PC-9 (cell line): ENCODE measurements around the gene PDZD4. TPM values are rescaled to one million over a fixed set of nuclear protein-coding genes. Genes with fewer than 3 reads are reported as not detected.

Experiments used
- BruUV-seq: library from RNA; stranded (reverse); fragments of 400-500 nt; replicated peaks from 2 replicates; lab custom pipeline; 2021; lab: Mats Ljungman, UMichigan
- CTCF ChIA-PET: fragments of 300-600 bp; sonication (Branson Sonifier 250); formaldehyde crosslinking; loops from one replicate; lab custom pipeline; 2022; ENCODE audit warnings: antibody characterized with exemption; lab: Charles Lee
- POLR2A ChIA-PET: fragments of 300-600 bp; sonication (Branson Sonifier 250); formaldehyde crosslinking; loops from one replicate; lab custom pipeline; 2022; ENCODE audit warnings: antibody characterized with exemption; ENCODE audit not compliant: unreplicated experiment; lab: Charles Lee
- DNase-seq, 2 experiments: peaks; one replicate each; pipeline versions ENCODE4 v3.0.0 to v3.0.0-alpha.2; 2015 to 2022; ENCODE audit warnings: mixed read lengths in 1 of 2
- H2AFZ ChIP-seq: fragments of 200-600 bp; sonication (generic); 2 replicates; pipeline ENCODE4 v1.8.1; 2017; ENCODE audit warnings: antibody characterized with exemption
- H3F3A ChIP-seq: fragments of 200-600 bp; sonication (generic); 2 replicates; pipeline ENCODE4 v1.8.1; 2017; ENCODE audit warnings: antibody characterized with exemption, mild to moderate bottlenecking, low read depth; ENCODE audit not compliant: insufficient read depth
- H3K27ac ChIP-seq: fragments of 200-600 bp; sonication (generic); 2 replicates; pipeline ENCODE4 v1.6.1; 2016; ENCODE audit warnings: mixed run types
- H3K27me3 ChIP-seq: fragments of 200-600 bp; sonication (generic); 2 replicates; pipeline ENCODE4 v1.6.1; 2016; ENCODE audit warnings: low read depth, mixed run types; ENCODE audit not compliant: insufficient read depth
- H3K36me3 ChIP-seq: fragments of 200-600 bp; sonication (generic); 2 replicates; pipeline ENCODE4 v1.6.1; 2016; ENCODE audit warnings: low read depth, mixed run types
- H3K4me1 ChIP-seq: fragments of 200-600 bp; sonication (generic); replicated peaks from 2 replicates; pipeline ENCODE4 v1.6.1; 2016; ENCODE audit warnings: mixed run types; ENCODE audit not compliant: insufficient read depth
- H3K4me2 ChIP-seq: fragments of 200-600 bp; sonication (generic); 2 replicates; pipeline ENCODE4 v1.6.1; 2017; ENCODE audit warnings: mixed run types
- H3K4me3 ChIP-seq: fragments of 200-600 bp; sonication (generic); 2 replicates; pipeline ENCODE4 v1.6.1; 2016; ENCODE audit warnings: mixed run types
- H3K79me2 ChIP-seq: fragments of 200-600 bp; sonication (generic); 2 replicates; pipeline ENCODE4 v1.6.1; 2017; ENCODE audit warnings: low read depth, mixed run types
- H3K9me2 ChIP-seq: fragments of 200-600 bp; sonication (generic); 2 replicates; pipeline ENCODE4 v1.8.1; 2017; ENCODE audit warnings: mild to moderate bottlenecking; ENCODE audit not compliant: insufficient read depth
- H3K9me3 ChIP-seq: fragments of 200-600 bp; sonication (generic); 2 replicates; pipeline ENCODE4 v1.8.1; 2016; ENCODE audit warnings: low read depth; ENCODE audit not compliant: insufficient read depth
- H4K20me1 ChIP-seq: fragments of 200-600 bp; sonication (generic); 2 replicates; pipeline ENCODE4 v1.8.1; 2017; ENCODE audit not compliant: insufficient read depth
- EZH2 ChIP-seq: fragments of 200-600 bp; sonication (generic); IDR thresholded peaks from 2 replicates; pipeline ENCODE4 v1.8.0; 2017; ENCODE audit warnings: antibody characterized with exemption, low read depth
- intact Hi-C: fragments of 100-400 bp; cut with micrococcal nuclease; formaldehyde crosslinking; loops from one replicate; pipeline ENCODE4 v1.10.0; 2022; ENCODE audit not compliant: unreplicated experiment
- total RNA-seq: library from RNA; stranded (reverse); gene quantifications from 2 replicates; pipeline ENCODE4 v1.2.3, GENCODE V29; 2021
- TF ChIP-seq, protein P1 (sequence below): fragments of 200-600 bp; sonication (generic); conservative IDR thresholded peaks from 2 replicates; pipeline ENCODE4 v1.6.1; 2017; ENCODE audit warnings: mixed run types, antibody characterized with exemption, mild to moderate bottlenecking, moderate library complexity

Gene PDZD4
- total RNA-seq, 1 experiment from 2014 or later, result 0.17 TPM

GRCh38 chrX:153761863-153762262 lies 68.5 kb downstream of the PDZD4 start:
- Histone ChIP-seq H3K79me2 (no peaks in the 10 kb centered on the region), H3K4me2 (no peak overlapping the region), H3K9me3 (no peaks in the 10 kb centered on the region), H2AFZ (no peak overlapping the region), H3K27me3 (no peaks in the 10 kb centered on the region), H3K4me3 (no peak overlapping the region), H3K36me3 (no peaks in the 10 kb centered on the region), H4K20me1 (no peaks in the 10 kb centered on the region), H3K27ac (no peak overlapping the region), H3K4me1 (peaks cover 7% of the 10 kb centered on the region; the same call in 1 of the 2 replicates), H3F3A (no peaks in the 10 kb centered on the region), H3K9me2 (no peaks in the 10 kb centered on the region)
- no TSS peak for BruUV-seq
- intact Hi-C loops, result no loop called here
- ChIA-PET POLR2A (no interaction called here), CTCF (no interaction called here)
- TF ChIP-seq, protein P1, sequence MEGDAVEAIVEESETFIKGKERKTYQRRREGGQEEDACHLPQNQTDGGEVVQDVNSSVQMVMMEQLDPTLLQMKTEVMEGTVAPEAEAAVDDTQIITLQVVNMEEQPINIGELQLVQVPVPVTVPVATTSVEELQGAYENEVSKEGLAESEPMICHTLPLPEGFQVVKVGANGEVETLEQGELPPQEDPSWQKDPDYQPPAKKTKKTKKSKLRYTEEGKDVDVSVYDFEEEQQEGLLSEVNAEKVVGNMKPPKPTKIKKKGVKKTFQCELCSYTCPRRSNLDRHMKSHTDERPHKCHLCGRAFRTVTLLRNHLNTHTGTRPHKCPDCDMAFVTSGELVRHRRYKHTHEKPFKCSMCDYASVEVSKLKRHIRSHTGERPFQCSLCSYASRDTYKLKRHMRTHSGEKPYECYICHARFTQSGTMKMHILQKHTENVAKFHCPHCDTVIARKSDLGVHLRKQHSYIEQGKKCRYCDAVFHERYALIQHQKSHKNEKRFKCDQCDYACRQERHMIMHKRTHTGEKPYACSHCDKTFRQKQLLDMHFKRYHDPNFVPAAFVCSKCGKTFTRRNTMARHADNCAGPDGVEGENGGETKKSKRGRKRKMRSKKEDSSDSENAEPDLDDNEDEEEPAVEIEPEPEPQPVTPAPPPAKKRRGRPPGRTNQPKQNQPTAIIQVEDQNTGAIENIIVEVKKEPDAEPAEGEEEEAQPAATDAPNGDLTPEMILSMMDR, result no peak
- no peak for TF ChIP-seq EZH2
- DNase-seq, result no peak

DNA sequence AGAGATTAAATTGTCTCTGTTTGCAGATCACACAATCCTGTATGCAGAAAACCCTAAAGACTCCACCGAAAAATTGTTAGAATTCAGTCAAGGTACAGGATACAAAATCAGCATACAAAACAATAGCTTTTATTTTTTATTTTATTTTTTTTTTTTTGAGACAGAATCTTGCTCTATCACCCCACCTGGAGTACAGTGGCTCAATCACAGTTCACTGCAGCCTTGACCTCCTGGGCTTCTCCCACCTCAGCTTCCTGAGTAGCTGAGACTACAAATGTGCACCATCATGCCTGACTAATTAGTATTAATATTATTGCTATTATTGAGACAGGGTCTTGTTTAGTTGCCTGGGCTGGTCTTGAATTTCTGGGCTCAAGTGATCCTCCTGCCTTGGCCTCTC lies 75.2 kb downstream of the PDZD4 start:
- no peaks in the 10 kb centered on the region for H4K20me1 ChIP-seq
- H3K4me2 ChIP-seq, result no peak overlapping the region
- no peak overlapping the region for H2AFZ ChIP-seq
- H3K27ac ChIP-seq, result no peak overlapping the region
- H3K9me3 ChIP-seq, result no peaks in the 10 kb centered on the region
- H3K9me2 ChIP-seq, result no peaks in the 10 kb centered on the region
- H3K79me2 ChIP-seq, result no peaks in the 10 kb centered on the region
- no peaks in the 10 kb centered on the region for H3K27me3 ChIP-seq
- ChIA-PET POLR2A (interaction anchor here (0.6 to 0.7 kb wide), 2 partner anchors 421 to 788 kb away, joined by 3 read pairs; partner anchors contain the start of gene ZNF275), CTCF (interaction anchor here (0.6 kb wide), 2 partner anchors 70 to 736 kb away, joined by 3 to 4 read pairs; no protein-coding TSS in a partner anchor)
- BruUV-seq, result no TSS peak
- H3K36me3 ChIP-seq, result no peaks in the 10 kb centered on the region
- no peaks in the 10 kb centered on the region for H3K4me1 ChIP-seq
- H3F3A ChIP-seq, result no peaks in the 10 kb centered on the region
- no peak for TF ChIP-seq EZH2
- TF ChIP-seq, protein P1, result no peak; the same call in 1 of the 2 replicates
- no peak overlapping the region for H3K4me3 ChIP-seq
- no peak for DNase-seq
- intact Hi-C loops, result no loop called here

Other genes with a start within 250 kb of the PDZD4 start
- gene CCNQ, start 231.4 kb downstream of the PDZD4 start, total RNA-seq, result 33.9 and 35.9 TPM in 2 replicates
- gene DUSP9, start 183.3 kb downstream of the PDZD4 start, total RNA-seq, result 1.3 and 1.8 TPM in 2 replicates
- 1.0 and 4.4 TPM in 2 replicates for gene PNCK, start 156.7 kb downstream of the PDZD4 start, total RNA-seq
- gene SLC6A8, start 142.6 kb downstream of the PDZD4 start, total RNA-seq, result 37.6 and 40.5 TPM in 2 replicates
- gene BCAP31, start 106.2 kb downstream of the PDZD4 start, total RNA-seq, result 522 and 541 TPM in 2 replicates
- gene ABCD1, start 105.7 kb downstream of the PDZD4 start, total RNA-seq, result 40.0 and 44.9 TPM in 2 replicates
- 39.4 and 41.4 TPM in 2 replicates for gene PLXNB3, start 66.3 kb downstream of the PDZD4 start, total RNA-seq
- gene SRPK3, start 49.5 kb downstream of the PDZD4 start, total RNA-seq, result 0.40 and 0.46 TPM in 2 replicates
- gene IDH3G, start 36.2 kb downstream of the PDZD4 start, total RNA-seq, result 47.7 and 63.4 TPM in 2 replicates
- gene SSR4, start 35.9 kb downstream of the PDZD4 start, total RNA-seq, result 223 and 310 TPM in 2 replicates
- 68.8 and 79.0 TPM in 2 replicates for gene L1CAM, start 55.6 kb upstream of the PDZD4 start, total RNA-seq
- gene AVPR2, start 74.1 kb upstream of the PDZD4 start, total RNA-seq, result 3.2 and 3.8 TPM in 2 replicates
- 47.0 and 86.0 TPM in 2 replicates for gene ARHGAP4, start 95.7 kb upstream of the PDZD4 start, total RNA-seq
- 181 and 189 TPM in 2 replicates for gene NAA10, start 104.5 kb upstream of the PDZD4 start, total RNA-seq
- 6.8 and 6.9 TPM in 2 replicates for gene RENBP, start 114.1 kb upstream of the PDZD4 start, total RNA-seq
- 67.1 and 79.9 TPM in 2 replicates for gene HCFC1, start 141.3 kb upstream of the PDZD4 start, total RNA-seq
- 20.1 and 30.8 TPM in 2 replicates for gene TMEM187, start 142.2 kb upstream of the PDZD4 start, total RNA-seq
- 317 and 364 TPM in 2 replicates for gene IRAK1, start 189.4 kb upstream of the PDZD4 start, total RNA-seq